Epidermal melanocyte (primary cell): ENCODE data around the gene MSLN.

Experiments used
- DNase-seq: peaks from one replicate; pipeline ENCODE4 v3.0.0; 2011; ENCODE audit warnings: low spot score; ENCODE audit not compliant: insufficient read length

MSLN gene

GRCh38 chr16:789191-789850 lies 28.8 kb downstream of the MSLN start:
- no peak for DNase-seq

GRCh38 chr16:790086-790485 lies 29.6 kb downstream of the MSLN start:
- DNase-seq: no peak

GRCh38 chr16:791131-791530 lies 30.6 kb downstream of the MSLN start:
- no peak for DNase-seq

GRCh38 chr16:792221-792995 lies 31.9 kb downstream of the MSLN start:
- no peak for DNase-seq

- no peak for DNase-seq
These were observed 32.9 kb downstream of the MSLN start for GRCh38 chr16:793414-793813.

- DNase-seq: no peak
These were observed 33.7 kb downstream of the MSLN start for GRCh38 chr16:794091-794822.

GRCh38 chr16:794853-795466 lies 34.4 kb downstream of the MSLN start:
- no peak for DNase-seq

GRCh38 chr16:795580-796229 lies 35.2 kb downstream of the MSLN start:
- DNase-seq: no peak

GRCh38 chr16:796296-797119 lies 36.0 kb downstream of the MSLN start:
- DNase-seq: no peak

- DNase-seq: no peak
These were observed 36.5 kb downstream of the MSLN start for GRCh38 chr16:797120-797420.

- no peak for DNase-seq
These were observed 37.2 kb downstream of the MSLN start for GRCh38 chr16:797686-798085.

GRCh38 chr16:798666-799065 lies 38.1 kb downstream of the MSLN start:
- DNase-seq: no peak

GRCh38 chr16:799111-799947 lies 38.8 kb downstream of the MSLN start:
- DNase-seq: no peak

- DNase-seq: no peak
These were observed 39.7 kb downstream of the MSLN start, which contains the start of gene GNG13 for GRCh38 chr16:799948-800833. TSS of gene GNG13 (minus strand) at chr16:800734. CDS start at chr16:799077, 1,657 bp downstream.

- no peak for DNase-seq
These were observed 40.4 kb downstream of the MSLN start for GRCh38 chr16:800834-801511.

- DNase-seq: no peak
These were observed 41.2 kb downstream of the MSLN start for GRCh38 chr16:801584-802363.

- DNase-seq: no peak
These were observed 41.9 kb downstream of the MSLN start for GRCh38 chr16:802461-802860.
